GM12878 (cell line): ENCODE measurements around the gene CSRP3.

Experiments
- CTCF ChIP-seq, 3 experiments: IDR thresholded peaks in 2 of 3; conservative IDR thresholded peaks in 1 of 3; 2 replicates each; pipeline ENCODE4 v1.5.1; 2011; ENCODE audit warnings: low read depth in 3 of 3, low read length in 3 of 3, mild to moderate bottlenecking in 3 of 3, control low read depth in 2 of 3, moderate library complexity in 2 of 3, inconsistent platforms in 1 of 3, mixed read lengths in 1 of 3; ENCODE audit not compliant: control insufficient read depth in 2 of 3, insufficient read depth in 1 of 3; ENCODE audit errors: extremely low read depth in 1 of 3
- FOXM1 ChIP-seq: IDR thresholded peaks from 2 replicates; pipeline ENCODE4 v1.6.1; 2012; ENCODE audit warnings: low read depth, mild to moderate bottlenecking, inconsistent platforms, low read length, moderate library complexity
- JUNB ChIP-seq: IDR thresholded peaks from 2 replicates; pipeline ENCODE4 v1.6.1; 2016; ENCODE audit warnings: antibody characterized with exemption, mild to moderate bottlenecking
- JUND ChIP-seq: IDR thresholded peaks from 2 replicates; pipeline ENCODE4 v1.6.1; 2012; ENCODE audit warnings: low read depth, mild to moderate bottlenecking, low read length, improper control_type of control experiment, moderate library complexity
- KDM1A ChIP-seq: fragments of 200-600 bp; sonication (generic); IDR thresholded peaks from 2 replicates; pipeline ENCODE4 v1.6.1; 2016; ENCODE audit warnings: borderline replicate concordance
- MXI1 ChIP-seq: fragments of 150-350 bp; IDR thresholded peaks from 2 replicates; pipeline ENCODE4 v1.6.1; 2011; ENCODE audit warnings: low read depth, mild to moderate bottlenecking, inconsistent platforms, low read length, improper control_type of control experiment
- POLR2A ChIP-seq: IDR thresholded peaks from 2 replicates; pipeline ENCODE4 v1.6.1; 2011; ENCODE audit warnings: low read depth, mild to moderate bottlenecking, low read length
- RBBP5 ChIP-seq: fragments of 200-600 bp; sonication (generic); conservative IDR thresholded peaks from 2 replicates; pipeline ENCODE4 v1.6.1; 2016
- SPI1 ChIP-seq: IDR thresholded peaks from 2 replicates; pipeline ENCODE4 v1.6.1; 2011; ENCODE audit warnings: low read depth, mild to moderate bottlenecking, low read length, moderate library complexity, borderline replicate concordance; ENCODE audit not compliant: insufficient read depth
- YY1 ChIP-seq: IDR thresholded peaks from 2 replicates; pipeline ENCODE4 v1.6.1; 2011; ENCODE audit warnings: low read depth, mild to moderate bottlenecking, low read length
- TF ChIP-seq, protein P1 (sequence below): fragments of 450-650 bp; formaldehyde crosslinking; IDR thresholded peaks from 2 replicates; pipeline ENCODE4 v1.4.0; 2022; ENCODE audit warnings: mild to moderate bottlenecking, moderate library complexity
- TF ChIP-seq, protein P2 (sequence below): fragments of 450-650 bp; conservative IDR thresholded peaks from 2 replicates; pipeline ENCODE4 v1.6.1; 2017; ENCODE audit warnings: mild to moderate bottlenecking, moderate library complexity

DNA sequence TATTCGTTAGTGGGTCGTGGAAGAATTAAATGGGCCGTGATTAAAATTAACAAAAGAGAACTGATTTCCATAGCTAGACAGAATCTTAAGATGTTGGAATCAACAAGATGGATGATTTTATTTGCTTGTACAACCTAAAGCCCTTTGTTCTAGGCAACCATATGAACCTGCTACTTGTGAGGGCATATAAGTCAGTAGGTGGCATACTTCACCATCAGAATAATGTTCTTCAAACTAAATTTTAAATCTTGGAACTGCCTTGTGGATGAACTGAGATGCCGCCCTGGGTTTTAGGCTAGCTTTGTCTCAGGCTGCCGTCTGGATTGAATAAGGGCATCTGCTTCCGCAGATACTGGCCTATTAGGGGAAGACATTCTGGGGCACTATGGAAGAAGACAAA lies 40.9 kb downstream of the CSRP3 start:
- TF ChIP-seq JUND (no peak), RBBP5 (no peak), POLR2A (no peak), MXI1 (no peak), SPI1 (no peak), KDM1A (no peak), JUNB (no peak), CTCF (IDR thresholded peaks at IDR 0.05 in 2 of 3, conservative IDR thresholded peaks at IDR 0.05 in 1 of 3; ENCODE audit: control insufficient read depth in 2 of 3, extremely low read depth in 1 of 3, insufficient read depth in 1 of 3, low read depth in 3 of 3, low read length in 3 of 3) (no peak; a peak in 1 of 6 replicates), YY1 (no peak), FOXM1 (no peak)
- TF ChIP-seq, protein P1, sequence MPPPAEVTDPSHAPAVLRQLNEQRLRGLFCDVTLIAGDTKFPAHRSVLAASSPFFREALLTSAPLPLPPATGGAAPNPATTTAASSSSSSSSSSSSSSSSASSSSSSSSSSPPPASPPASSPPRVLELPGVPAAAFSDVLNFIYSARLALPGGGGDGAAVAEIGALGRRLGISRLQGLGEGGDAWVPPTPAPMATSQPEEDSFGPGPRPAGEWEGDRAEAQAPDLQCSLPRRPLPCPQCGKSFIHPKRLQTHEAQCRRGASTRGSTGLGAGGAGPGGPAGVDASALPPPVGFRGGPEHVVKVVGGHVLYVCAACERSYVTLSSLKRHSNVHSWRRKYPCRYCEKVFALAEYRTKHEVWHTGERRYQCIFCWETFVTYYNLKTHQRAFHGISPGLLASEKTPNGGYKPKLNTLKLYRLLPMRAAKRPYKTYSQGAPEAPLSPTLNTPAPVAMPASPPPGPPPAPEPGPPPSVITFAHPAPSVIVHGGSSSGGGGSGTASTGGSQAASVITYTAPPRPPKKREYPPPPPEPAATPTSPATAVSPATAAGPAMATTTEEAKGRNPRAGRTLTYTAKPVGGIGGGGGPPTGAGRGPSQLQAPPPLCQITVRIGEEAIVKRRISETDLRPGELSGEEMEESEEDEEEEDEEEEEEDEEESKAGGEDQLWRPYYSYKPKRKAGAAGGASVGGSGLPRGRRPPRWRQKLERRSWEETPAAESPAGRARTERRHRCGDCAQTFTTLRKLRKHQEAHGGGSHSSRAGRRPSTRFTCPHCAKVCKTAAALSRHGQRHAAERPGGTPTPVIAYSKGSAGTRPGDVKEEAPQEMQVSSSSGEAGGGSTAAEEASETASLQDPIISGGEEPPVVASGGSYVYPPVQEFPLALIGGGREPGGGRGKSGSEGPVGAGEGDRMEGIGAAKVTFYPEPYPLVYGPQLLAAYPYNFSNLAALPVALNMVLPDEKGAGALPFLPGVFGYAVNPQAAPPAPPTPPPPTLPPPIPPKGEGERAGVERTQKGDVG (CRISPR knock-in tag) = no peak
- TF ChIP-seq, protein P2, sequence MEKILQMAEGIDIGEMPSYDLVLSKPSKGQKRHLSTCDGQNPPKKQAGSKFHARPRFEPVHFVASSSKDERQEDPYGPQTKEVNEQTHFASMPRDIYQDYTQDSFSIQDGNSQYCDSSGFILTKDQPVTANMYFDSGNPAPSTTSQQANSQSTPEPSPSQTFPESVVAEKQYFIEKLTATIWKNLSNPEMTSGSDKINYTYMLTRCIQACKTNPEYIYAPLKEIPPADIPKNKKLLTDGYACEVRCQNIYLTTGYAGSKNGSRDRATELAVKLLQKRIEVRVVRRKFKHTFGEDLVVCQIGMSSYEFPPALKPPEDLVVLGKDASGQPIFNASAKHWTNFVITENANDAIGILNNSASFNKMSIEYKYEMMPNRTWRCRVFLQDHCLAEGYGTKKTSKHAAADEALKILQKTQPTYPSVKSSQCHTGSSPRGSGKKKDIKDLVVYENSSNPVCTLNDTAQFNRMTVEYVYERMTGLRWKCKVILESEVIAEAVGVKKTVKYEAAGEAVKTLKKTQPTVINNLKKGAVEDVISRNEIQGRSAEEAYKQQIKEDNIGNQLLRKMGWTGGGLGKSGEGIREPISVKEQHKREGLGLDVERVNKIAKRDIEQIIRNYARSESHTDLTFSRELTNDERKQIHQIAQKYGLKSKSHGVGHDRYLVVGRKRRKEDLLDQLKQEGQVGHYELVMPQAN = no peak
